GM13976 (cell line): Measurements from ENCODE around the gene HLA-B.
"Not testable (repeated sequence)": the region's sequence is repeated elsewhere in the genome, so short reads cannot be mapped to it uniquely, and the experiment has no call there.

ENCODE experiments used
- DNase-seq: peaks from one replicate; pipeline ENCODE4 v3.0.0; 2012; ENCODE audit warnings: low spot score
- in situ Hi-C: fragments of 300-500 bp; cut with MboI; formaldehyde crosslinking; loops from one replicate; pipeline ENCODE4 v1.12.0; 2022; ENCODE audit warnings: low sequenced_read_pairs, mixed read lengths, inconsistent platforms; ENCODE audit not compliant: unreplicated experiment
- TF ChIP-seq, protein P1 (sequence below): IDR thresholded peaks from 2 replicates; pipeline ENCODE4 v1.5.1; 2012; ENCODE audit warnings: borderline replicate concordance, mild to moderate bottlenecking; ENCODE audit not compliant: insufficient read depth; ENCODE audit errors: extremely low read depth, missing control alignments, control extremely low read depth

HLA-B gene

DNA sequence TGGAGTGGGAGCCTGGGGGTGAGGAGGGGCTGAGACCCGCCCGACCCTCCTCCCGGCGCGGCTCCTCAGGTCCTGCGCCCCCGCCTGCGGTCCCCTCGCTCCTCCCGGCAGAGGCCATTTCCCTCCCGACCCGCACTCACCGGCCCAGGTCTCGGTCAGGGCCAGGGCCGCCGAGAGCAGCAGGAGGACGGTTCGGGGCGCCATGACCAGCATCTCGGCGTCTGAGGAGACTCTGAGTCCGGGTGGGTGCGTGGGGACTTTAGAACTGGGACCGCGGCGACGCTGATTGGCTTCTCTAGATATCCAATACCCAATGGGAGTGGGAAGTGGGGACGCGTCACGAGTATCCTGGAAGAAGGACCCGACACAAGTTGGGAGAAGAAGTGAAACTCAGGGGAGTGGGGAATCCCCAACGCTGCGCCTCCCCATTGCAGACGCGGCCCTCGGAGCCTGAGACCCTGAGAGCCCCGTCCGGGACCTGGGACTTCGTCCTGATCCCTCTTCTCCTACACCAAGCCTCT is at the start of gene HLA-B:
Gene HLA-B (minus strand): TSS at position 234 of the 521 bp plus-strand sequence. CDS start 21 bp downstream, at position 213.
- in situ Hi-C loops = no loop called here
- peak; percentile 88 for DNase-seq

DNA sequence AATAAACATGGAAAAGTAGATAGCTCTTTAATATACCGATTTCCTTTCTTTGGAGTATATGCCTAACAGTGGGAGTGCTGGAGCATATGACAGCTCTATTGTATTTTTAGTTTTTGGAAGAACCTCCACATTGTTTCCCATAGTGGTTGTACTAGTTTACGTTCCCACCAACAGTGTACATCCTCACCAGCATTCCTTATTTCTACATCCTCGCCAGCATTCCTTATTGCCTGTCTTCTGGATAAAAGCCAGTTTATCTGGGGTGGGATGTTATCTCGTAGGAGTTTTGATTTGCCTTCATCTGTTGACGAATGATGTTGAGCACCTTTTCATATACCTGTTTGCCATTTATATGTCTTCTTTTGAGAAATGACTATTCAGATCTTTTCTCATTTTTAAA is 49.0 kb upstream of the HLA-B start:
- TF ChIP-seq, protein P1, sequence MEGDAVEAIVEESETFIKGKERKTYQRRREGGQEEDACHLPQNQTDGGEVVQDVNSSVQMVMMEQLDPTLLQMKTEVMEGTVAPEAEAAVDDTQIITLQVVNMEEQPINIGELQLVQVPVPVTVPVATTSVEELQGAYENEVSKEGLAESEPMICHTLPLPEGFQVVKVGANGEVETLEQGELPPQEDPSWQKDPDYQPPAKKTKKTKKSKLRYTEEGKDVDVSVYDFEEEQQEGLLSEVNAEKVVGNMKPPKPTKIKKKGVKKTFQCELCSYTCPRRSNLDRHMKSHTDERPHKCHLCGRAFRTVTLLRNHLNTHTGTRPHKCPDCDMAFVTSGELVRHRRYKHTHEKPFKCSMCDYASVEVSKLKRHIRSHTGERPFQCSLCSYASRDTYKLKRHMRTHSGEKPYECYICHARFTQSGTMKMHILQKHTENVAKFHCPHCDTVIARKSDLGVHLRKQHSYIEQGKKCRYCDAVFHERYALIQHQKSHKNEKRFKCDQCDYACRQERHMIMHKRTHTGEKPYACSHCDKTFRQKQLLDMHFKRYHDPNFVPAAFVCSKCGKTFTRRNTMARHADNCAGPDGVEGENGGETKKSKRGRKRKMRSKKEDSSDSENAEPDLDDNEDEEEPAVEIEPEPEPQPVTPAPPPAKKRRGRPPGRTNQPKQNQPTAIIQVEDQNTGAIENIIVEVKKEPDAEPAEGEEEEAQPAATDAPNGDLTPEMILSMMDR = no peak
- DNase-seq = no peak
- in situ Hi-C loops = no loop called here

More for the DNA sequence above, at the start of gene HLA-B:
- TF ChIP-seq, protein P1 = no peak

DNA sequence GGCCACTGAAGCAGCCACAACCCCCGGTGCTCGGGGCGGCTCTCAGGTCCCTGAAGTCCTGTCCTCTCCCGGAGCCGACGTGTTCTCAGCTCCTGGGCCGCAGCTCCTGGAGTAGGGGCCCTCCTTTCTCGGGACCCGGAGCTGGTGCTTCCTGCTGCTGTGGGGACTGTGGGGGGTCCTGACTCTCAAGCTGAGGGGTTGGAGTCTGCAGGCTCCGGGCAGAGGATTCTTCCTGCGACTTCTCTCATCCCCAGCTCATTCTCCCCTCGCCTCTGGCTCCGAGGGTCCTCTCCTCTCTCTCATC is 47.0 kb upstream of the HLA-B start:
- in situ Hi-C loops, DNase-seq: not testable (repeated sequence)

DNA sequence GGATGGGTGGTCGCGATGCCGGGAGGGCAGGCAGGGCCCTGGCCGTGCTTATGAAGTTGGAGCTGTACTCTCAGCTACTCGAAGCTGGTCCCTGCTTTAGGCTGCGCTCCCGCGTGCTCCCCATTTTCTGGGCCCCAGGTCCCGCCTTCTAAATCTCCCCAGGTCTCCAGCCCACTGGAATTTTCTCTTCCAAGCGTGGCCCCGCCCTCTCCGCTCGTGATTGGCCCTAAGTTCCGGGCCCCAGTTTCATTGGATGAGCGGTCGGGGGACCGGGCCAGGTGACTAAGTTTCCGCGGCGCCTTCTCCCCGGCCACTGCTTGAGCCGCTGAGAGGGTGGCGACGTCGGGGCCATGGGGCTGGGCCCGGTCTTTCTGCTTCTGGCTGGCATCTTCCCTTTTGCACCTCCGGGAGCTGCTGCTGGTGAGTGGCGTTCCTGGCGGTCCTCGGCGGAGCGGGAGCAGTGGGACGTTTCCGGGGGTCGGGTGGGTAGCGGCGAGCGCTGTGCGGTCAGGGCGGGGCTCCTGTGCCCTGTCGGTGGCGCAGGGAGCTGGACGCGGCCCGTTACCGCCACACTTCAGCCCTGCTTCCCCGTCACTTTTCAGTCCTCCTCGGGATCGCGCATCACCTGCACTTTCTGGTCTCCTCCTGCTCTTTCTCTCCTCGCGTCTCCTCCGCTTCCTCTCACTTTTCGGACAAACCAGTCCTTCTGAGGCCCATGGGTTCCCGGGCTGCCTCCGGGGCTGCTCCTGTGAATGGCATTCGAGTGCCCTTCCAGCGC is 46.5 kb upstream of the HLA-B start, which contains the start of gene MICA:
Gene MICA (plus strand): TSS at position 313 of the 778 bp plus-strand sequence. CDS start 38 bp downstream, at position 351.
- TF ChIP-seq, protein P1 = no peak
- in situ Hi-C loops = no loop called here
- peak; percentile 94 for DNase-seq

DNA sequence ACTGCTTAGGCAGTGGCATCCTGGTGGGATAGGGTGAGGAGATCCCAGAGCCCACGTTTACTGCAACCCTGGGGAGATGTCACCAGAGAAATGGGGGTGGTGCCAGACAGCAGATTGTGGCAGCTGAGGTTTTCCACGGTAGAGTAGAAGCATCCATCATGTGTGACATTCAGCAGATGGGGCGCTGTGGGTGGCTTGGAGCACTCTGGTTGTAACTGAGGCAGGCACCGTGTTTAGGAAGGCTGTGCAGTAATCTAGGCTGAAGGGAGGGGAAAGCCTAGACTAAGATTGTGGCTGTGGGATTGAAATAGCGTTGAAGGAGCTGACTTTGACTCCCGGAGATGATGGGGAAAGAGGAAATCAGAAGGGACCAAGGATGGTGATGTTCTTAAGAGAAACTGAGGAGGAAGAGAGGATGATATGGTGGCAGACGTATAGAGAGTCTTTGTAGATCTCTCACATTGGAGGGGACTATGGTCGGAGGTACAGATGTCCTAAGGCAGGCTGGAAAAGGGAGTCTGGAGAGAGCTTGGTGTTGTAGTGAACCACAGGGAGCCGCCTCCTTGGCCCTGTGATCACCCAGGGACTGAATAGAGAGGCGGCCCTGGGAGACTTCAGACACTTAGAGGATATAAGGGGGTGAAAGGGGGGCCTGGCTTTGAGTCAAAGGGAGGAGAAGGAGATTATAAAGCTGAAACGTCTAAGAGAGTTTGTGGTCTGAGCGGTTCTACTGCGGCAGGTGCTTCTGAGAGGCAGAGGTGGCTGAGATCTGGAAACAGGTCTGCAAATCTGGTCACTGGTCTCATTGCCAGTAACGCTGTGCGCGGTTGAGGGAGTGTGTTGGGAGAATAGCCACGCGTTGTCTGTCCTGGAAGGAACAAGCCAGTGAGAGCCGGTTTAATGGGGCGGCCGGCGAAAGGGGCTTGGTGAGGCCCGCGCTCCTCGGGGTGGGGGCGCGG is 45.6 kb upstream of the HLA-B start:
- TF ChIP-seq, protein P1 = no peak
- in situ Hi-C loops = no loop called here
- DNase-seq = peak; percentile 32

DNA sequence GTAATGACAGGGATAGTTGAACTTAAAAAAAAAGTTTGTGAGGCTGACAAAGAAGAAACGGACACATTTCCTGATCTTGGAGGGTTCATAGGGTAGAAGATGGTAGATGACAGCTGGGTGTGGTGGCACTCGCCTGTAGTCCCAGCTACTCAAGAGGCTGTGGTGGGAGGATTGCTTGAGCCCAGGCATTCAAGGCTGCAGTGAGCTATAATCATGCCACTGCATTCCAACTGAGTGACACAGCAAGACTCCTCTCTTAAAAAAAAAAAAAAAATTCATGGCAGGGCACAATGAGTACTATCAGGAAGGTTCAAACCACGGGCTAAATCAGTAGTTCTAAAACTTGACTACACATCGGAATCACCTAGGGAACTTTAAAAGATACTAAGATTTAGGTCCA is 44.4 kb upstream of the HLA-B start:
- TF ChIP-seq, protein P1 = no peak
- DNase-seq = no peak
- in situ Hi-C loops = no loop called here
